ENCODE measurements around the gene OR4A5.
"Not testable (repeated sequence)": the region's sequence is repeated elsewhere in the genome, so short reads cannot be mapped to it uniquely, and the experiment has no call there.

The OR4A5 gene, protein sequence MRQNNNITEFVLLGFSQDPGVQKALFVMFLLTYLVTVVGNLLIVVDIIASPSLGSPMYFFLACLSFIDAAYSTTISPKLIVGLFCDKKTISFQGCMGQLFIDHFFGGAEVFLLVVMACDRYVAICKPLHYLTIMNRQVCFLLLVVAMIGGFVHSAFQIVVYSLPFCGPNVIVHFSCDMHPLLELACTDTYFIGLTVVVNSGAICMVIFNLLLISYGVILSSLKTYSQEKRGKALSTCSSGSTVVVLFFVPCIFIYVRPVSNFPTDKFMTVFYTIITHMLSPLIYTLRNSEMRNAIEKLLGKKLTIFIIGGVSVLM

DNA sequence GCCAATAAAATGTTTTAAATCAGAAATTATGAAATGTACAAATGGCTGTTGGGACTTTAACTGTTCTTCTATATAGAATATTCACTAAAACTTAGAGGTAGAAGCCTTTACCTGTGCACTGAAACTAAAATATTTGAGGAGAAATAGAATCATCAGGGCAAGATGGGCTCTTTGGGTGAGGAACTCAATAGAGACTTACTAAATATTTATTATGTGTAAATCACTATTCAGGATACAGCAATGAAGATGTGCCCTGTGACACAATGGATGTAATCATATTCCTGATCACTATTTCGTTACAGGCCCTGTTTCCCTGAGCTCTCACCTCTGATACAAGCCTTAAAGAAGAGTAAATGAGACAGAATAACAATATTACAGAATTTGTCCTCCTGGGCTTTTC, at the start of gene OR4A5:
OR4A5 (plus strand) TSS at position 301 of the 400 bp plus-strand sequence; CDS start at position 354, 53 bp downstream.
- ATAC-seq, result not testable (repeated sequence)

DNA sequence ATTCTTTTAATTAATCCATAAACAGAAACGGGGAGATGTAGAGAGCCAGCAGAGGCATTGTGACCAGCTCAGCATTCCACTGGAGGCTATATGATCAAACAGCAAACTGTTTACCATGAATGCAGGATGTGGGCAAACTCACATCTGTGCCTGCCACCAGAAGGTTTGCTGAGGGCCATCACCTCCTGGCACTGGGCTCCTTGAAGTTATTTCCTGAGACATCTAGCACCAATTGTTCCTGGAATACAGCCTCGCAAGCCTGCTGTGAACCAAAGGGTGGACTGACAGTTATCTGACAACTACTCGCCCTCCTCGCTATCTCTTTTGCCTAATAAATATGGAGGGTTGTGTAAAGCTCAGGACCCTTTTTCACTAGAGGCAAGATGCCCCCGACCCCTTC, 13.5 kb downstream of the OR4A5 start:
- H3K9me3 Mint-ChIP-seq, result peaks cover 29% of the 10 kb centered on the region
- not testable (repeated sequence) for H3K27me3 Mint-ChIP-seq; ATAC-seq; H3K4me1 Mint-ChIP-seq; H3K36me3 Mint-ChIP-seq (ENCODE audit: low read depth); H3K27ac Mint-ChIP-seq; DNase-seq; H3K4me3 Mint-ChIP-seq

More for the DNA sequence above, at the start of gene OR4A5:
- H3K4me1 Mint-ChIP-seq; H3K4me3 Mint-ChIP-seq; DNase-seq; H3K27me3 Mint-ChIP-seq; H3K27ac Mint-ChIP-seq; H3K36me3 Mint-ChIP-seq (ENCODE audit: low read depth): not testable (repeated sequence)
- H3K9me3 Mint-ChIP-seq, result peaks cover 39% of the 10 kb centered on the region

Measured in activated naive CD8-positive, alpha-beta T cell treated with anti-CD3 and anti-CD28 coated beads, Interleukin-2, amount 50 U/mL, for 24 hours (primary cell).